Effector CD4-positive, alpha-beta T cell (primary cell): ENCODE data around the gene EML1.
"Not testable (repeated sequence)": the region's sequence is repeated elsewhere in the genome, so short reads cannot be mapped to it uniquely, and the experiment has no call there.

Source experiments
- DNase-seq: peaks from one replicate; pipeline ENCODE4 v3.0.0-alpha.2; 2020

Gene EML1

DNA sequence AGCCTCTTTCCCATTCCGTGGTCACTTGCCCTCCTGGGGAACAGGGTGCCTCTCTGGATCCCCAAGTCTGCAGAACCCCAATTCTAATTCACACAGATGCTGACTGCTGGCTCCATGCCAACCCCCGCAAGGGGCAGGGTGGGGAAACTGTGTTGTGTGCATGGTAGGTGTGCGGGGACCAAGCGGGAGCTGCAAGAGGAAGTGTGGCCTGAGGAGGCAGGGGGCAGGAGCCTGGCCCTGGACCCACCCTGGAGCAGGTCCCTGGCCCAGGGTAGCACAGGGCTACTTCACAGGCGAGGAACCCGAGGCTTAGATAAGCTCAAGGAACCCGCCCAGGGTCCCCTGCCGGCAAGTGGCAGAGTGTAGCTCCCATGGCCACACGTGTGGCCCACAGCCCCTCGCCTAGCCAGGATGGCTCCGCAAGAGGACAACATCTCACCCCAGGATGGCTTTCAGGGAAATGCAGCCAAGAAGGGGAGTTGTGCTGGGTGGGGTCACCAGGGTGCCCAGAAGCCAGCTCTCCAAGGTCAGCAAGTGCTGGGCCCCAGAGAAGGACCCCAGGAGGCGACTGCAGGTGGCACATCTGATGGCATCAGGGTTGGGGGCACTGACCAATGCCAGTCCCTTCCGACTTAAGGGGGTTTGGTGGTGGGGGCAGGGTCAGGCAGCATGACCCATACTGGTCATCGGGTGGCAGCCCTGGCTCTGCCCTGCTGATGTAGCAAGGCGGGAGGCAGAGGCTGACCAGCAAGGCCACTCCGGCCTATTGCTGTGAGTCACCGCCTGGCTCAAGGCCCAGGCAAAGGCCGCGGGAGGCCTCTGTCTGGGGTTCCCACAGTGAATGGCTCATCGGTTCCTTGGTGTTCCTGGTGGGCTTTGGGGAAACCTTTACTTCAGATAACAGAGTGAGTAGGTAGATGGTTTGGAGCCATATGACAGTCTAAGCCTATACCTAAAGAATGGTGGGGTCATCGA, 37.3 kb upstream of the EML1 start:
- DNase-seq: no peak

DNA sequence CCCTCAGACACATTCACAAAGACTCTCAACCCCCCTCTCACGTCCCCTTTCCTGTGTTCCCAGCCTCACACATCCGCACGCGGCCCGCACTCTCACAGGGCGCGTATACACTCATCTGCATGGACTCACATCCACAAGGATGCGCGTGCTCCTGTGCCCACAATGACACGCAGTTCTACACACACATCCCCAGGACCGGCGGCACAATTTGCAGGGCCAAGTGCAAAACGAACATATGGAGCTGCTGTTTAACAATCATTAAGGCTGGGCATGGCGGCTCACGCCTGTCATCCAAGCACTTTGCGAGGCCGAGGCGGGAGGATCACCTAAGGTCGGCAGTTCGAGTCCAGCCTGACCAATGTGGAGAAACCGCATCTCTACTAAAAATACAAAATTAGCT, 36.4 kb upstream of the EML1 start:
- DNase-seq: no peak

DNA sequence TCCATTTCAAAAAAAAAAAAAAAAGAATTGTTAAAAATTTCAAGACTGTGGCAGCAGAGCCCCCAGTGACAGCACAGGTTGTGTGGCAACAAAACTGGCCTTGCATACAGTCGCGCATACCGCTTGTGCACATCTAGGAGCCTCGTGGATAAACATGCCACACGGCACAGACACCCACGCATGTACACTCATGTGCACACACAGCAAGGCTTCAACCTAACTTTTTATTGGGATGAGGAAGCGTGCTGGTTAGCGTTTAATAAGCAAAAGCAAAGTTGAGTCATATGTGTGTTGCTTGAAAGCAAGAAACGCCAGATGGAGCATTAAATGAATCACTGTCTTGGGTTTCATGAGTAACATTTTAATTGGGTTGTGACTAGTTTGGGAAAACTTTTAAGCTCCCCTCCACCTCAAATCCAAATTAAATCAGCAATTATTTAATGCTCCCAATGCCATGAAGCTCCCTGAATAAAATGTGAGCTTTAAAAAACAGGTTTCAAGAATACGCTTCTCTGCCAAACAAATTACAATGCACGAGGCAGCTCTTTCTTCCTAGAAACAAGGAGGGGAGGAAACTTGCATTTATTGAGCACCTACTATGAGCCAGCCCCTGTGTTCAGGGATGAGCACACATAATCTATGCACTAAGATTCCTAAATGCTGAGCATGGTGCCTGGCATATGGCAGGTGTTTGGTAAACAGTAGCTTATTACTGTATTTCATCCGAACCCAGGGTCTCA, 35.7 kb upstream of the EML1 start:
- DNase-seq: no peak

DNA sequence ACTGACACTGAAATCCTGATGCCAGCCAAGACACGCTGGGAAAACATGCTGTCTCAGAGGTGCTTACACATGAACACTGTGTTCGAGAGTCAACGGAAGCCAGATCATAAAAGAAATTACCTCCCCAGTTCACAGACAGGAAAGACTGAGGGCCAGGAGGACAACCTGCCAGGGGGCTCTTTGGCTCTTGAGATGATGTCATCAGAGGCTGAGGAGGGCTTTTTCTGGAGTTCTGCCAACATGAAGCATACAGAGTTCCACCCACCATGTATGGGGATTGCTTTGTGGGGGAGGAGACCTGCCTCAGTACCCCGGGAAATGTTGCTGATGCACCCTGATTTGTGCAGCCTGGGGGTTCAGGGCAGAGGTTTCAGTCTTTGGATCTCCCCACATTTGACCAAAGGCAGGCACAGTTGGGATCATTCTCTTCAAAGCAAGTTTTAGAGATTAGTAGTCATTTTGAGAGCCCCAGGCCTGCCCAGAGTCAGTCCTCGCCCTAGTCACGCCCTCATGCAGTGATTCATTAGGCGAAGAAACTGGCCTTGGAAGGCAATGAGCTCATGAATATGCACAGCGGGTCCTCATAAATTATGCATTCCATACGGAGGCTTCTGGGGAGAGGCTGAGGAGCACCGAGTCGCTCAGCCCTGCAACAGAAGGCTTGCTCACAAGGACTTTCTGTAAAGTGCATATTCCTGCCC, 34.9 kb upstream of the EML1 start:
- DNase-seq: no peak

DNA sequence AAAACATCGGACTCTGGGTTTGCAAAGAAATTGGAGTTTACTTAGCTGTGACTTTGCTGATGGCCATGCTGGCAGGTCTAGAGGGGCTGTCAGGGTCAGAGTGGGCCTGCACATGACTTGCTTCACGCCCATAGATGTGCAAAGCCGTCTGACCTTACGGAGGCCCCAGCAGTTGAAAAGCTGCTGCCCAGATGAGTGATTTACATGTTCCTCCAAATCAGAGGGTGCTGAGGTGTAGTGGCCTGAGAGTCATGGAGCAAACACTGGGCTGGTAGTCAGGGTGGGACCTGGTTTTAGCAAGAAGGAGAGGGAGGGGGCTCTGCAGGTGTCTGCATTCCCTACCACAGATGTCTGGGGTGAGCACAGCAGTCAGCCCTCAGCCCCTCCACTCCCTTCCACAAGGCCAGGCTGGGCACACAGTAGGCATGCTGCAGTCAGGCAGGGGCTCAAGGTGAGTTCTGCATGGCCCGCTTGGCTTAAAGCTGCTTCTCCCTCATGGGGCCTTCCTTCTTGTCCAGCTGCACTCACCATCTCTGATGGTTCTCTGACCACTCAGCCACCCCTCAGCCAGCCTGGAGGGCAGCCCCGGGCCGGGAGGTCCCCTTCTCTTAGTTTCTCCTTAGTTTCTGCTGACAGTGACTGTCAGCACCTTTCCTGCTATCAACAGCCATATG, 34.2 kb upstream of the EML1 start:
- DNase-seq: no peak

- DNase-seq: no peak
These were observed 33.7 kb upstream of the EML1 start for GRCh38 chr14:99759546-99759925.

DNA sequence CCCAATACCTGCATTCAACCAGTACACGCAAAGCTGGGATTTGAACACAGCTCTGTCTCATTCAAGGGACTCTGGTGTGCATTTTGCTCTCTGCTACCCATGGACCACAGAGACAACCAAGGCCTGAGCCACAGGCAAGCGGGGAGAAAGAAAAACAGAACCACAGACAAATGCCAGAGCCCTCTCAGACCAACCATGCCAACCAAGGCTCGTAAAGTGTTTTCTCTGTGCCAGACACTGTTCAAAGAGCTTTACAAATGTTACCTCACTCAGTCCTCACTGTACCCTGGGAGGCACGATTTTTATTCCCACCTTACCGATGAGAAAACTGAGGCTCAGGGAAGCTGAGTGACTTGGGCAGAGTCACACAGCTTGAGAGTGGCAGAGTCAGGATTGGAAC, 32.4 kb upstream of the EML1 start:
- no peak for DNase-seq

- not testable (repeated sequence) for DNase-seq
These were observed 30.3 kb upstream of the EML1 start for GRCh38 chr14:99762911-99763310.

- no peak for DNase-seq
These were observed 29.5 kb upstream of the EML1 start for GRCh38 chr14:99763527-99764221.

GRCh38 chr14:99764222-99764706, 28.9 kb upstream of the EML1 start:
- no peak for DNase-seq

DNA sequence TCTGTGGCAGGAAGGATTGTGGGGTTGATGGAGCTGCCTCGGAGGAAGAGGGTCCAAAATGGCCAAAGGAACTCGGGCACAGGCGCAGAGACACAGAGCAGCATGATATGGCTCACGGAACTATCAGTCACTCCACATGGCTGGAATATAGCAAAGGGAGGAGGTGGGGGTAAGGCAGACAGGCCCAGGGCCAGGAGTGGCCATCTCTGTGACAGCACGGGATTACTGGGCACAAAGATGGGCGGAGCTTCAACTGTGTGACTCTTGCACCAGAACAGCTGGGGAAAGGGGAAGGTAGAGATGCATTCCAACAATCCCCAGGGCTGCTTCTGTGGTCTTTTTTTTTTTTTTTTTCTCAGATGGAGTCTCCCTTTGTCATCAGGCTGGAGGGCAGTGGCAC, 24.8 kb upstream of the EML1 start:
- no peak for DNase-seq

DNA sequence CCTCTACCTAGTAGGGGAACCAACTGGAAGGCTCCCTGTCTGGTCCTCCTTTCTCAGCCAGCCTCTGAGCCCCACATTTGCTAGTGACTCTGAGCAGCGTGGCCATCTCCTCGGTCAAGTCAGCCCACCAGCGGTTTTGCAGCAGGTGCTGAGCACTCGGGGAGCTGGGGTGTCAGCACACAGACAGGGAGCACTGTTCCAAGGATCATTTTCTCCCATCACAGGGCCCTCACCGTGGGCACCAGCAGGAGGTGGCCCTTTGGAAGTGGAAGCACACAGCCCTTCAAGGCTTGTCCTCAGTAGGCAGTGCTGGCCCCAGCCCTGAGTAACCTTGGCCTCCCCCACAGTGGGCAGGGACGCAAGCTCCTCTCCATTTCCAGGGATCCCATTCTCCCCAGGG, 24.1 kb upstream of the EML1 start:
- DNase-seq: no peak

DNA sequence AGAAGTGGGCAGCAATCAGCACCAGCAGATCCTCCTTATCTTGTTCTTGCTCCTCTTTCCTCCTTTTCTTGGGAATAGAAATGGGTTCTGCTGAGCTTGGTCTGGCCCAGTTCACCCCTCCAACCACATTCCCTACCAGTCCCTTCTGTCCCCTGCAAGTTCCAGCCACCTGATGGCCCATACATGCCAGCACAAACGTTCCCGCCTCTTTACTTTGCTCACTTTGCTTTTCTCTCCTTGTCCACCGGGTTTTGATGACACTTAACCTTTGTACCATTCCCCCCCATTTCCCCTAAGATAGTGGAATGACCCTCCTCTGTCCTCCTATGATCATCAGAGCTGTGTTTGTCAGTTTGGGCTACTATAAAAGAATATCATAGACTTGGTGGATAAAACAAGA, 23.4 kb upstream of the EML1 start:
- DNase-seq: no peak

DNA sequence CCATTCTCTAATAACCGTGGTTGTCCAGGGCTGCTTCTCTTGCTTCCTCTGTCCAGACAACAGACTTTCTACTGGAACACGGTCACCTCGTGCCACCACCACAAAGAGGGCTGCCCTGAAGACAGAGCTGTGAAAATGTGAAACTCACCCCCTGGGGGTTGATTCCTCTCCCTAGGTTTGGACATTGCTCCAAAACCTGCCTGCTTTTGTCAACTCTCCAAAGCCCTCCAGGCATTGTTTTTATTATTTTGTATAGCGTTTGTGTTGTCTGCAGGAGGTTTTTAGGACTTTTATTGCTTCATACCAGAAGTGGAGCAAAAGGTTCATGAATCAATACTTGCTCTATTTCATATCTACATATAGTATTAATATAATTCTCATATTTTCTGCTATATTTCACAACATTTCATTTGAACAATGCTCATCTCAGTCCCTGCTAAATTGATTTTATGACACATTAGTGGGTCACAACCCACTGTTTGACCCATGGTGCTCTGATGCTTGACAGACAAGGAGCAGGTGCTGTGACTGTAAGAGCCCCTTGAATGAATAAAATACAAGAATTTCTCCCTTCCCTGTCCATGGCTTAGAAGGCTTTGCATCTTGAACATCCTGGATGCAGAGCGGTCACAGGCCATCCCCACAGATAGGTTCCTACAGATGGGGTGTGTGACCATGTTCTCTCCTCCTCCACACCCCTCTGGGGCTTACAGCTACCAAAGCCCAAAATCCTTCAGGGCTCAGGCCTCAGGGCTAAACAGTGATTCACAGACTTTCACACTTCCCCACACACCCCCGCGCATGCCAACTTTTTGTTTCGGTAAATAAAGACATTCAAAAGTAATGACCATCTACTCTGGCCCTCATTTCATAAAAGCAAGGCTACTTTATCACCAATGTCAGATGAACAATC, 20.6 kb upstream of the EML1 start:
- no peak for DNase-seq

- DNase-seq: no peak
These were observed 19.4 kb upstream of the EML1 start for GRCh38 chr14:99773521-99774497.

DNA sequence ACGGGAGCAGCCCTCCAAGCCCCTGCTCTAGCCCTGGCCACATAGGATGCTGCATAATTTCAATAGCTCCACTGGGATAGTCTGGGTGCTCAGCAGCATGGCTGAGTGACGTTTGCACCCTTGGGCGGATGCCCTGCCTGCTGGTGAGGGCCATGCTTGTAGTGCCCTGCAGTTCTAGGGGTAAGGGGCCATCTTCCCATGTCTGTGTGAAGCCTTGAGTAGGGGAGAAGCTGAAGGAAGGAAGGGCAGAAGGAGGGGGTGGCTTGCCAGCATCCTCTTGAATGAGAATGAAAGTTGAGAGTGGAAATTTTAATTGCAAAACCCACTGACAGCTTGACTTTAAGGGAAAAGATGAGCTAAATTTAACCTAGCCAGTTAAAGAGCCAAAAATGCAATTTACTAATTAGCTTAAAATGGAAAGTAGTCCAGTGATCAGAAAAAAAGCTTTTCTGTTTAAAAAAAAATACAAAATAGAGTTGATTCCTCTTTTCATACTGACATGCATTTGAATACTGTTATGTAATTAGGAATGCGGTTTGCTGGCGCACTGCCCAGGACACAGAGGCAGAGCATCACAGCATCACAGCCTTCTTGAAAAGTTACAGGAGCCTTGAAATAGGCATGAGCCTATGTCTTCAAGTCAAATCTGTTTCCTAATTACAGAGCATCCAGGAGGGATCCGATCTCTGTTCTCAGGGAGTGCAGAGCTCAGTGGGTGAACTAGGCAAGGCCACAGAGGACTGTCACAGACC, 18.5 kb upstream of the EML1 start:
- DNase-seq: no peak

- DNase-seq: no peak
These were observed 17.9 kb upstream of the EML1 start for GRCh38 chr14:99775351-99775750.

DNA sequence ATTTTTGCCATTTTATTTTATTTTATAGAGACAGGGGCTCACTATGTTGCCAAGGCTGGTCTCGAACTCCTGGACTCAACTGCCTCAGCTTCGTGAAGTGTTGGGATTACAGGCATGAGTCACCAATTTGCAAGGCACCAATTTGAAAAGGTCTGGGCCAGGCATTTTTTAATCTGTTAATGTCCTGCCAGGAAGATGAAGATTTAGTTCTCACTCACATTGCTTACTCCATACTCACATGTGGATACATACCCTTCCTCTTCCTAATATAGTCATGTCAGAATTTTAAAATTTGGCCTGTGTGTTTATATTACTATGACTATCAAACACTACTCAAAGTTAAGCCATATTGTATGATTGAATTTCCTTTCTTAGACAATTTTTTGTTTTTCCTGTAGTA, 15.3 kb upstream of the EML1 start:
- DNase-seq: no peak

DNA sequence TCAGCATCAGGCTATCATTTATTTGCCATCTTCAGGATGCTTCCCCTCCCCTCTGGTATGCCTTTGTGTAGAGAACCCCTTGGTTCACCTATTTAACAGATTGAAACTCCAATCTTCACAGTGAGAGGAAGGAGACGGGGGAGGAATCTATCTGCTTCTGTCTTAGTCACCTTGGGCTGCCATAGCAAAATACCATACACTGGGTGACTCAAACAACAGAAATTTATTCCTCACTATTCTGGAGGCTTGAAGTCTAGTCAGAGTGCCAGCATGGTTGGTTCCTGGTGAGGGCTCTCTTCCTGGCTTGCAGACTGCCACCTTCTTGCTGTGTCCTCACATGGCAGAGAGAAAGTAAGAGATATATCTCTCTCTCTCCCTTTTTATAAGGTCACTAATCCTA, 13.5 kb upstream of the EML1 start:
- DNase-seq: no peak
